HT1080 (cell line): ENCODE measurements around the gene ZNF768. TPM values are rescaled to one million over a fixed set of nuclear protein-coding genes. Genes with fewer than 3 reads are reported as not detected.

Source experiments
- small RNA-seq: library from RNA; depleted of rRNA; stranded (forward); fragments of <200 nt; gene quantifications from one replicate; pipeline ENCODE3, GENCODE V24; 2014
- total RNA-seq: library from RNA; depleted of rRNA; stranded (reverse); fragments of >200 nt; shearing (Covaris generic); gene quantifications from 2 replicates; pipeline ENCODE4 v1.2.3, GENCODE V29; 2014; rRNA removed

Gene ZNF768
- total RNA-seq, 1 experiment from 2014 or later: 76.7 TPM

Small RNA genes within 50 kb of the gene (small RNA-seq; reads per million reads assigned to genes)
- not detected for gene MIR4518
- gene RNU7-61P: 0.07 reads per million

Other genes starting within 250 kb of the ZNF768 start
- 70.0 and 77.7 TPM in 2 replicates for gene CD2BP2, start 171.3 kb downstream of the ZNF768 start, total RNA-seq
- 33.4 and 37.2 TPM in 2 replicates for gene TBC1D10B, start 156.1 kb downstream of the ZNF768 start, total RNA-seq
- gene MYL11, start 151.8 kb downstream of the ZNF768 start, total RNA-seq: not detected in 2 replicates
- gene SEPTIN1, start 144.0 kb downstream of the ZNF768 start, total RNA-seq: 0.26 and 0.43 TPM in 2 replicates
- 12.2 and 13.6 TPM in 2 replicates for gene ZNF48, start 131.1 kb downstream of the ZNF768 start, total RNA-seq
- gene ZNF771, start 119.0 kb downstream of the ZNF768 start, total RNA-seq: 14.0 and 16.1 TPM in 2 replicates
- 47.1 and 71.1 TPM in 2 replicates for gene DCTPP1, start 96.5 kb downstream of the ZNF768 start, total RNA-seq
- gene SEPHS2, start 80.7 kb downstream of the ZNF768 start, total RNA-seq: 6.8 and 8.2 TPM in 2 replicates
- gene ITGAL, start 53.8 kb downstream of the ZNF768 start, total RNA-seq: not detected in 2 replicates
- gene ZNF747, start 8.3 kb upstream of the ZNF768 start, total RNA-seq: 7.3 and 9.5 TPM in 2 replicates
- gene ZNF764, start 31.8 kb upstream of the ZNF768 start, total RNA-seq: 4.4 and 4.9 TPM in 2 replicates
- gene ZNF688, start 45.1 kb upstream of the ZNF768 start, total RNA-seq: 6.5 and 7.2 TPM in 2 replicates
- gene ZNF785, start 59.1 kb upstream of the ZNF768 start, total RNA-seq: 5.4 and 7.7 TPM in 2 replicates
- 9.5 and 10.6 TPM in 2 replicates for gene ZNF689, start 83.8 kb upstream of the ZNF768 start, total RNA-seq
- 11.0 and 26.6 TPM in 2 replicates for gene PRR14, start 124.4 kb upstream of the ZNF768 start, total RNA-seq
- gene FBRS, start 131.9 kb upstream of the ZNF768 start, total RNA-seq: 20.0 and 23.1 TPM in 2 replicates
- 17.3 and 22.9 TPM in 2 replicates for gene SRCAP, start 172.6 kb upstream of the ZNF768 start, total RNA-seq
- gene PHKG2, start 221.9 kb upstream of the ZNF768 start, total RNA-seq: 24.8 and 25.7 TPM in 2 replicates
- 5.7 and 5.9 TPM in 2 replicates for gene CFAP119, start 235.5 kb upstream of the ZNF768 start, total RNA-seq
- 96.2 and 104 TPM in 2 replicates for gene RNF40, start 235.8 kb upstream of the ZNF768 start, total RNA-seq